Upper lobe of left lung (tissue), 6 donors: ENCODE measurements around the gene CCDC172. TPM values are rescaled to one million over a fixed set of nuclear protein-coding genes. Genes with fewer than 3 reads are reported as not detected.
"Not testable (repeated sequence)": the region's sequence is repeated elsewhere in the genome, so short reads cannot be mapped to it uniquely, and the experiment has no call there.

Source experiments
- ATAC-seq, 2 donors: fragments of 200-7000 bp; cut with Tn5 transposase; one replicate each; pipeline ENCODE4 v1.9.1; 2022; ENCODE audit warnings: mild to moderate bottlenecking in 2 of 2, moderate library complexity in 2 of 2; ENCODE audit not compliant: low FRiP score in 2 of 2
- DNase-seq, 2 donors: peaks; one replicate each; pipeline ENCODE4 v3.0.0-alpha.2; 2019 to 2020
- H3K27ac ChIP-seq, 4 donors: fragments of 200-600 bp; sonication (generic); one replicate each; pipeline ENCODE4 v1.5.1; 2016 to 2019
- H3K27me3 ChIP-seq, 4 donors: fragments of 200-600 bp; sonication (generic); one replicate each; pipeline ENCODE4 v1.5.1; 2017 to 2019
- H3K36me3 ChIP-seq, 4 donors: fragments of 200-600 bp; sonication (generic); one replicate each; pipeline ENCODE4 v1.5.1; 2016 to 2019
- H3K4me1 ChIP-seq, 4 donors: fragments of 200-600 bp; sonication (generic); one replicate each; pipeline ENCODE4 v1.5.1; 2018 to 2019
- H3K4me3 ChIP-seq, 4 donors: fragments of 200-600 bp; sonication (generic); one replicate each; pipeline ENCODE4 v1.5.1; 2017 to 2019; ENCODE audit warnings: mild to moderate bottlenecking in 2 of 4, moderate library complexity in 1 of 4
- H3K9me3 ChIP-seq, 4 donors: fragments of 200-600 bp; sonication (generic); one replicate each; pipeline ENCODE4 v1.5.1; 2018 to 2019
- EP300 ChIP-seq, 4 donors: sonication (generic); formaldehyde crosslinking; IDR thresholded peaks; one replicate each; pipeline ENCODE4 v1.5.1; 2017; ENCODE audit warnings: antibody characterized with exemption in 4 of 4, control low read depth in 2 of 4
- POLR2A ChIP-seq, 4 donors: fragments of 450-650 bp; IDR thresholded peaks; one replicate each; pipeline ENCODE4 v1.5.1; 2016 to 2017; ENCODE audit warnings: antibody characterized with exemption in 4 of 4, mild to moderate bottlenecking in 2 of 4
- POLR2AphosphoS5 ChIP-seq, 2 donors: sonication (generic); formaldehyde crosslinking; IDR thresholded peaks; one replicate each; pipeline ENCODE4 v1.5.1; 2017; ENCODE audit warnings: antibody characterized with exemption in 2 of 2
- WGBS, 2 donors: methylation state at CpG; one replicate each; pipeline ENCODE4 v1.1.5; 2017 to 2018; 5-methylcytosine and 5-hydroxymethylcytosine counted together
- total RNA-seq, 6 donors: library from RNA; depleted of rRNA in 4 of 6; stranded (reverse); fragments of >200 nt in 4 of 6; gene quantifications; one replicate each; pipeline versions ENCODE4 v1.1.0 to v1.2.1, GENCODE V29; 2016 to 2021
- TF ChIP-seq, protein P1 (sequence below), 6 experiments: fragments of 450-650 bp in 4 of 6; fragments of 200-600 bp in 2 of 6; sonication (generic) in 2 of 6; IDR thresholded peaks; one replicate each; pipeline ENCODE4 v1.5.1; 2016 to 2019; ENCODE audit warnings: antibody characterized with exemption in 6 of 6
- donor health status: DM: no; HTN: no; CAD: no; lungs with moderate emphysema.
- donor health status: DM: no; HTN: yes; CAD: no; lungs with severe emphysema.

CCDC172 gene
- total RNA-seq, 6 donors from 2014 or later: not detected

DNA sequence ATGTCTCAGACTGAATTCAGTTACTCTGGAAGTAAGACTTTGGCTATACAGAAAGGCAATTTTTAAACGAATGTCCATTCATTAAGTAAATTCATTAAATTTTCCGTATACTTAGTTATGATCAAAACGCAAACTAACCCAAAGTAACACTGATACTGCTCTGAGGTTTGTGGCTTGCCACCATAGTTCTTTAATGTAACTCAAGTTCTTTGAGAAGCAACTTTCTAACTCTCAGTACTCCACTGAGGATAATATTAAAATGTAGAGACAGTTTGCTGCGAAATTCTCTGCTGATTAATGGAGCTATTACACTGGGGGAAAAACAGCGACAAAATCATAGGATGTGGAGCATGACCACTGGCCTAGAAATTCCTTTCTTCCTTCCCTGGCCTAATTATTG lies 58.0 kb downstream of the CCDC172 start:
- WGBS, 2 donors: 86% methylated on average over 5 of the region's 5 CpGs
- H3K4me3 ChIP-seq: no peak overlapping the region
- H3K9me3 ChIP-seq: no peaks in the 10 kb centered on the region
- no peaks in the 10 kb centered on the region for H3K27me3 ChIP-seq
- ATAC-seq: no peak
- DNase-seq: no peak
- no peaks in the 10 kb centered on the region for H3K4me1 ChIP-seq
- TF ChIP-seq, protein P1, sequence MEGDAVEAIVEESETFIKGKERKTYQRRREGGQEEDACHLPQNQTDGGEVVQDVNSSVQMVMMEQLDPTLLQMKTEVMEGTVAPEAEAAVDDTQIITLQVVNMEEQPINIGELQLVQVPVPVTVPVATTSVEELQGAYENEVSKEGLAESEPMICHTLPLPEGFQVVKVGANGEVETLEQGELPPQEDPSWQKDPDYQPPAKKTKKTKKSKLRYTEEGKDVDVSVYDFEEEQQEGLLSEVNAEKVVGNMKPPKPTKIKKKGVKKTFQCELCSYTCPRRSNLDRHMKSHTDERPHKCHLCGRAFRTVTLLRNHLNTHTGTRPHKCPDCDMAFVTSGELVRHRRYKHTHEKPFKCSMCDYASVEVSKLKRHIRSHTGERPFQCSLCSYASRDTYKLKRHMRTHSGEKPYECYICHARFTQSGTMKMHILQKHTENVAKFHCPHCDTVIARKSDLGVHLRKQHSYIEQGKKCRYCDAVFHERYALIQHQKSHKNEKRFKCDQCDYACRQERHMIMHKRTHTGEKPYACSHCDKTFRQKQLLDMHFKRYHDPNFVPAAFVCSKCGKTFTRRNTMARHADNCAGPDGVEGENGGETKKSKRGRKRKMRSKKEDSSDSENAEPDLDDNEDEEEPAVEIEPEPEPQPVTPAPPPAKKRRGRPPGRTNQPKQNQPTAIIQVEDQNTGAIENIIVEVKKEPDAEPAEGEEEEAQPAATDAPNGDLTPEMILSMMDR (IDR thresholded peaks at IDR 0.05): no peak
- TF ChIP-seq POLR2AphosphoS5 (IDR thresholded peaks at IDR 0.05) (no peak), EP300 (IDR thresholded peaks at IDR 0.05) (no peak), POLR2A (IDR thresholded peaks at IDR 0.05) (no peak)
- H3K27ac ChIP-seq: no peak overlapping the region
- H3K36me3 ChIP-seq: no peaks in the 10 kb centered on the region

- Histone ChIP-seq H3K4me3 (no peak overlapping the region), H3K27me3 (no peaks in the 10 kb centered on the region), H3K9me3 (no peaks in the 10 kb centered on the region), H3K27ac (no peak overlapping the region), H3K4me1 (no peaks in the 10 kb centered on the region), H3K36me3 (no peaks in the 10 kb centered on the region)
- TF ChIP-seq POLR2A (IDR thresholded peaks at IDR 0.05): no peak
- TF ChIP-seq POLR2AphosphoS5 (IDR thresholded peaks at IDR 0.05): no peak
- WGBS, 2 donors: 71 to 81% methylated on average over 2 of the region's 2 CpGs
- DNase-seq (no peak), ATAC-seq (no peak)
Observed at GRCh38 chr10:116385311-116385710, 61.1 kb downstream of the CCDC172 start.

DNA sequence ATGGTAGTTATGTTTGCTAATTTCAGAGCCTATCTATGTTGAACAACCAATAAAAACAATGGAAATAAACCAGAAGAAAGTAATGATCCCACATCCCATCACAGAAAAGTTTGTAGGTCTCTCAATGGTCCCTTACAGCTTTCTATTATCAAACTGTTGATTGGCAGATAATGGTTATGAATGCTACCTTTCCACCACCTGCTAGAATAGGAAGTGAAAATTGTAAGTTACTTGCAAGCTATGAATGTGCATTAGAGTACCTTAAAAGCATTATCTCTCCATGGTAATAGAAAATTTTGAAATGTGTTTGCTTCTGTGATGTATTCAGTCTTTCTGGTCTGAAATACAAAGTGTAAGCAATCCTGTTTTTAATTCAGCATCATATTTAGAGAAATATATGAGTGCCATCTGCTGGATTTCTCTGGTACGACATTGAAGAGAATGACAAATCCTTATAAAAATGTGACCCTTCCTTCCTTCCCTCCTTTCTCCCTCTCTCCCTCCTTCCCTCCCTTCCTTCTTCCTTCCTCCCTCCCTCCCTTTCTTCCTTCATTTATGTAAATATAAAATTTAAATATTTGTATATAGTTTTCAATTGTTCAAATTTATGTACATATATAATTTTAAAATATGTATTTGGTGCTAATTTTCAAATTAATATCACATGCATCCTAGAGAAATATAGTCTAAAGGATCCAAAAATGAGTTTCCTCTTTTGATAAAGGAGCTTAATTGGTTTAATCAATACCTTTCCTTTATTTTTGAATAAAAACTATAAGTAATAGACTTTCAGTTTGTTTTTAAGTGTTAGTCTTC lies 62.0 kb downstream of the CCDC172 start:
- no peaks in the 10 kb centered on the region for H3K27me3 ChIP-seq
- ATAC-seq (no peak), DNase-seq (no peak)
- no peaks in the 10 kb centered on the region for H3K36me3 ChIP-seq
- no peaks in the 10 kb centered on the region for H3K9me3 ChIP-seq
- no peaks in the 10 kb centered on the region for H3K4me1 ChIP-seq
- 0% methylated on average over 1 of the region's 1 CpG for WGBS, 2 donors
- H3K27ac ChIP-seq: no peak overlapping the region
- TF ChIP-seq POLR2A (IDR thresholded peaks at IDR 0.05) (no peak), POLR2AphosphoS5 (IDR thresholded peaks at IDR 0.05) (no peak), EP300 (IDR thresholded peaks at IDR 0.05) (no peak)
- TF ChIP-seq, protein P1 (IDR thresholded peaks at IDR 0.05): peak in 3 of 6 experiments; percentile 40 to 53 (median 42)
- H3K4me3 ChIP-seq: no peak overlapping the region

GRCh38 chr10:116393246-116393831 lies 69.1 kb downstream of the CCDC172 start:
- peak in 1 of 2 donors; percentile 68 for DNase-seq
- H3K36me3 ChIP-seq, H3K4me1 ChIP-seq, H3K27ac ChIP-seq, H3K27me3 ChIP-seq, ATAC-seq, H3K4me3 ChIP-seq, H3K9me3 ChIP-seq: not testable (repeated sequence)
- WGBS, 2 donors: 90 to 96% methylated on average over 4 to 35 of the region's 43 CpGs

- no peak overlapping the region for H3K4me3 ChIP-seq
- H3K4me1 ChIP-seq: no peaks in the 10 kb centered on the region
- H3K9me3 ChIP-seq: no peaks in the 10 kb centered on the region
- H3K36me3 ChIP-seq: no peaks in the 10 kb centered on the region
- 73 to 82% methylated on average over 13 of the region's 13 CpGs for WGBS, 2 donors
- DNase-seq: no peak
- no peaks in the 10 kb centered on the region for H3K27me3 ChIP-seq
- no peak for ATAC-seq
- TF ChIP-seq POLR2A (IDR thresholded peaks at IDR 0.05) (no peak), POLR2AphosphoS5 (IDR thresholded peaks at IDR 0.05) (no peak), EP300 (IDR thresholded peaks at IDR 0.05) (no peak)
- TF ChIP-seq, protein P1 (IDR thresholded peaks at IDR 0.05): no peak
- no peak overlapping the region for H3K27ac ChIP-seq
Observed at GRCh38 chr10:116395223-116395985, 71.2 kb downstream of the CCDC172 start.
